ENCODE results near the gene OR4D6.

The OR4D6 gene

DNA sequence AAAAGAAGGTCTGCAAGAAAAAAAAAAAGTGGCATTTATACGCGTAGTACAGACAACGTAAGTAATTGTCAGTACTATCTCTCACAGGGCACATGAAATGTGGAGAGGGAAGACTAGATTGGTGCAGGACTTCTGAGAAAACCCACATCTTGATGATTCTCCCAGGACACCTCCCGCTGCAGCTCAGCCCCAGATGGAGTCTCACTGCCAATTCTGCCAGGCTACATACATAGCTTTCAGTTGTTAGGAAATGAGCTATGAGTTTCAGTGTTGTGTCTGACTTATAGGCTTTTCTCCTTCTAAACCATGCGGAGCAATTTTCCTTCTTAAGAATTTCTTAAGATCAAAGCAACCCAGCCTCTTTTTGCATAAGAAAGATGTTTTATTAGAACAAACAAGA lies 40.1 kb upstream of the OR4D6 start:
- Histone ChIP-seq H3K36me3 (ENCODE audit: insufficient read depth, low read length) (no peaks in the 10 kb centered on the region), H2AFZ (ENCODE audit: low read length) (no peak overlapping the region), H3K79me2 (ENCODE audit: insufficient read depth, low read length) (no peaks in the 10 kb centered on the region), H3K27me3 (ENCODE audit: insufficient read depth, low read length) (no peaks in the 10 kb centered on the region), H3K9me2 (ENCODE audit: low read depth, low read length) (no peaks in the 10 kb centered on the region), H3K9me3 (ENCODE audit: low read length) (no peaks in the 10 kb centered on the region), H4K20me1 (ENCODE audit: insufficient read depth, low read length) (no peaks in the 10 kb centered on the region), H3K4me3 (ENCODE audit: low read depth, low read length, poor library complexity, severe bottlenecking) (no peak overlapping the region), H3K9ac (ENCODE audit: low read length) (no peak overlapping the region), H3F3A (ENCODE audit: insufficient read depth, low read length) (no peaks in the 10 kb centered on the region), H3K4me2 (ENCODE audit: low read length) (no peak overlapping the region), H3K27ac (ENCODE audit: low read depth, low read length, poor library complexity, severe bottlenecking) (no peak overlapping the region), H3K4me1 (ENCODE audit: insufficient read depth, low read length, severe bottlenecking) (no peaks in the 10 kb centered on the region)
- no peak for TF ChIP-seq CTCF (IDR thresholded peaks at IDR 0.05; ENCODE audit: low read length)

GRCh38 chr11:59417023-59417422 lies 39.7 kb upstream of the OR4D6 start:
- no peak overlapping the region for H3K4me2 ChIP-seq (ENCODE audit: low read length)

GRCh38 chr11:59418156-59418555 lies 38.6 kb upstream of the OR4D6 start:
- no peaks in the 10 kb centered on the region for H4K20me1 ChIP-seq (ENCODE audit: insufficient read depth, low read length)
- H3F3A ChIP-seq (ENCODE audit: insufficient read depth, low read length) = no peaks in the 10 kb centered on the region
- H3K27me3 ChIP-seq (ENCODE audit: insufficient read depth, low read length) = no peaks in the 10 kb centered on the region
- H3K79me2 ChIP-seq (ENCODE audit: insufficient read depth, low read length) = no peaks in the 10 kb centered on the region
- TF ChIP-seq EZH2 (IDR thresholded peaks at IDR 0.05; ENCODE audit: borderline replicate concordance, low read length) (no peak), CTCF (IDR thresholded peaks at IDR 0.05; ENCODE audit: low read length) (no peak)
- H3K4me3 ChIP-seq (ENCODE audit: low read depth, low read length, poor library complexity, severe bottlenecking) = no peak overlapping the region
- no peaks in the 10 kb centered on the region for H3K9me3 ChIP-seq (ENCODE audit: low read length)
- H2AFZ ChIP-seq (ENCODE audit: low read length) = no peak overlapping the region
- no peak overlapping the region for H3K9ac ChIP-seq (ENCODE audit: low read length)
- no peaks in the 10 kb centered on the region for H3K36me3 ChIP-seq (ENCODE audit: insufficient read depth, low read length)
- H3K4me1 ChIP-seq (ENCODE audit: insufficient read depth, low read length, severe bottlenecking) = no peaks in the 10 kb centered on the region
- H3K27ac ChIP-seq (ENCODE audit: low read depth, low read length, poor library complexity, severe bottlenecking) = no peak overlapping the region
- H3K4me2 ChIP-seq (ENCODE audit: low read length) = no peak overlapping the region
- no peaks in the 10 kb centered on the region for H3K9me2 ChIP-seq (ENCODE audit: low read depth, low read length)

More at GRCh38 chr11:59417023-59417422, 39.7 kb upstream of the OR4D6 start:
- Histone ChIP-seq H4K20me1 (ENCODE audit: insufficient read depth, low read length) (no peaks in the 10 kb centered on the region), H3K36me3 (ENCODE audit: insufficient read depth, low read length) (no peaks in the 10 kb centered on the region), H3K27ac (ENCODE audit: low read depth, low read length, poor library complexity, severe bottlenecking) (no peak overlapping the region), H3K9ac (ENCODE audit: low read length) (no peak overlapping the region), H3K9me2 (ENCODE audit: low read depth, low read length) (no peaks in the 10 kb centered on the region), H3K79me2 (ENCODE audit: insufficient read depth, low read length) (no peaks in the 10 kb centered on the region), H3K27me3 (ENCODE audit: insufficient read depth, low read length) (no peaks in the 10 kb centered on the region), H3K9me3 (ENCODE audit: low read length) (no peaks in the 10 kb centered on the region), H3K4me1 (ENCODE audit: insufficient read depth, low read length, severe bottlenecking) (no peaks in the 10 kb centered on the region), H2AFZ (ENCODE audit: low read length) (no peak overlapping the region), H3K4me3 (ENCODE audit: low read depth, low read length, poor library complexity, severe bottlenecking) (no peak overlapping the region), H3F3A (ENCODE audit: insufficient read depth, low read length) (no peaks in the 10 kb centered on the region)
- TF ChIP-seq EZH2 (IDR thresholded peaks at IDR 0.05; ENCODE audit: borderline replicate concordance, low read length) (no peak), CTCF (IDR thresholded peaks at IDR 0.05; ENCODE audit: low read length) (no peak)
